ENCODE data around the gene ANXA11.

ANXA11 gene

GRCh38 chr10:80144696-80145131 is 60.6 kb downstream of the ANXA11 start:
- Histone ChIP-seq H3K4me2 (ENCODE audit: low read length) (no peak overlapping the region; the same call in 1 of the 2 replicates), H3K9me2 (ENCODE audit: low read depth, low read length) (no peaks in the 10 kb centered on the region), H3K9ac (ENCODE audit: low read length) (no peak overlapping the region), H3K36me3 (ENCODE audit: insufficient read depth, low read length) (peaks cover 9% of the 10 kb centered on the region), H3K79me2 (ENCODE audit: insufficient read depth, low read length) (no peaks in the 10 kb centered on the region), H4K20me1 (ENCODE audit: insufficient read depth, low read length) (no peaks in the 10 kb centered on the region; the same call in 1 of the 2 replicates), H2AFZ (ENCODE audit: low read length) (no peak overlapping the region), H3K4me1 (ENCODE audit: insufficient read depth, low read length, severe bottlenecking) (peaks cover 5% of the 10 kb centered on the region), H3K9me3 (ENCODE audit: low read length) (no peaks in the 10 kb centered on the region), H3F3A (ENCODE audit: insufficient read depth, low read length) (no peaks in the 10 kb centered on the region), H3K27me3 (ENCODE audit: insufficient read depth, low read length) (no peaks in the 10 kb centered on the region), H3K4me3 (ENCODE audit: low read depth, low read length, poor library complexity, severe bottlenecking) (no peak overlapping the region), H3K27ac (ENCODE audit: low read depth, low read length, poor library complexity, severe bottlenecking) (no peak overlapping the region)
- TF ChIP-seq CTCF (IDR thresholded peaks at IDR 0.05; ENCODE audit: low read length) (no peak), EZH2 (IDR thresholded peaks at IDR 0.05; ENCODE audit: borderline replicate concordance, low read length) (no peak)

GRCh38 chr10:80144067-80144695 is 61.2 kb downstream of the ANXA11 start:
- H3K9ac ChIP-seq (ENCODE audit: low read length) = no peak overlapping the region
- H2AFZ ChIP-seq (ENCODE audit: low read length) = no peak overlapping the region

GRCh38 chr10:80141696-80142460 is 63.5 kb downstream of the ANXA11 start:
- Histone ChIP-seq H3K4me2 (ENCODE audit: low read length) (no peak overlapping the region), H3K9me2 (ENCODE audit: low read depth, low read length) (no peaks in the 10 kb centered on the region), H2AFZ (ENCODE audit: low read length) (no peak overlapping the region), H3K9me3 (ENCODE audit: low read length) (no peaks in the 10 kb centered on the region), H3K36me3 (ENCODE audit: insufficient read depth, low read length) (no peaks in the 10 kb centered on the region), H3K9ac (ENCODE audit: low read length) (no peak overlapping the region), H4K20me1 (ENCODE audit: insufficient read depth, low read length) (no peaks in the 10 kb centered on the region; the same call in 1 of the 2 replicates), H3K27ac (ENCODE audit: low read depth, low read length, poor library complexity, severe bottlenecking) (no peak overlapping the region), H3K79me2 (ENCODE audit: insufficient read depth, low read length) (no peaks in the 10 kb centered on the region), H3F3A (ENCODE audit: insufficient read depth, low read length) (no peaks in the 10 kb centered on the region), H3K27me3 (ENCODE audit: insufficient read depth, low read length) (no peaks in the 10 kb centered on the region), H3K4me1 (ENCODE audit: insufficient read depth, low read length, severe bottlenecking) (peaks cover 5% of the 10 kb centered on the region), H3K4me3 (ENCODE audit: low read depth, low read length, poor library complexity, severe bottlenecking) (no peak overlapping the region)
- TF ChIP-seq CTCF (IDR thresholded peaks at IDR 0.05; ENCODE audit: low read length) (no peak), EZH2 (IDR thresholded peaks at IDR 0.05; ENCODE audit: borderline replicate concordance, low read length) (no peak)

More at GRCh38 chr10:80144067-80144695, 61.2 kb downstream of the ANXA11 start:
- Histone ChIP-seq H3K9me3 (ENCODE audit: low read length) (no peaks in the 10 kb centered on the region), H4K20me1 (ENCODE audit: insufficient read depth, low read length) (no peaks in the 10 kb centered on the region; the same call in 1 of the 2 replicates), H3K79me2 (ENCODE audit: insufficient read depth, low read length) (no peaks in the 10 kb centered on the region), H3K4me2 (ENCODE audit: low read length) (peak overlapping the region; percentile 45; the same call in 1 of the 2 replicates), H3K4me3 (ENCODE audit: low read depth, low read length, poor library complexity, severe bottlenecking) (no peak overlapping the region), H3K36me3 (ENCODE audit: insufficient read depth, low read length) (peaks cover 4% of the 10 kb centered on the region), H3F3A (ENCODE audit: insufficient read depth, low read length) (no peaks in the 10 kb centered on the region), H3K9me2 (ENCODE audit: low read depth, low read length) (no peaks in the 10 kb centered on the region), H3K4me1 (ENCODE audit: insufficient read depth, low read length, severe bottlenecking) (peaks cover 5% of the 10 kb centered on the region), H3K27me3 (ENCODE audit: insufficient read depth, low read length) (no peaks in the 10 kb centered on the region), H3K27ac (ENCODE audit: low read depth, low read length, poor library complexity, severe bottlenecking) (no peak overlapping the region)
- no peak for TF ChIP-seq CTCF (IDR thresholded peaks at IDR 0.05; ENCODE audit: low read length)
- TF ChIP-seq EZH2 (IDR thresholded peaks at IDR 0.05; ENCODE audit: borderline replicate concordance, low read length) = no peak

All from OCI-LY1 (cell line).